NCI-H2081 (cell line): ENCODE measurements around the gene METAP1.
"Not testable (repeated sequence)": the region's sequence is repeated elsewhere in the genome, so short reads cannot be mapped to it uniquely, and the experiment has no call there.

ENCODE experiments used
- DNase-seq, 2 experiments: peaks; one replicate each; lab custom pipeline; 2025; lab: John Stamatoyannopoulos, UW

Gene METAP1

DNA sequence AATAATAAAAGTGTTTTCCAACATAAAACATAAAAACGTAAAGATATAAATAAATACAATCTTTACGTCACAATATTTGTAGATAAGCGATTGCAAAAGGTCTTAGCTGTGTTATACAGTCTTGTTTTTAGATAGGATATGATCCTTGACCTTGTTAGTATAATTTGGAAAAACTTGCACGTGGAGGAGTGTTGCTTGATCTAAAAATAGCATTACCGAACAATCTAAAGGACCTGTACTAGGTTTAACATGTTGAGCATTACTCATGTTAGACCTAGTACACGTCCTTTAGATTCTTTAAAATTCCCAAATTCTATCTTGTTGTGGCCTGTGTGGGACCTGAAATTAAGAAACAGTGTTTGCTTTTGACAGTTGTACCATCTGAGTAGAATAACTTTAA lies 1.6 kb downstream of the METAP1 start:
- DNase-seq, result no peak

DNA sequence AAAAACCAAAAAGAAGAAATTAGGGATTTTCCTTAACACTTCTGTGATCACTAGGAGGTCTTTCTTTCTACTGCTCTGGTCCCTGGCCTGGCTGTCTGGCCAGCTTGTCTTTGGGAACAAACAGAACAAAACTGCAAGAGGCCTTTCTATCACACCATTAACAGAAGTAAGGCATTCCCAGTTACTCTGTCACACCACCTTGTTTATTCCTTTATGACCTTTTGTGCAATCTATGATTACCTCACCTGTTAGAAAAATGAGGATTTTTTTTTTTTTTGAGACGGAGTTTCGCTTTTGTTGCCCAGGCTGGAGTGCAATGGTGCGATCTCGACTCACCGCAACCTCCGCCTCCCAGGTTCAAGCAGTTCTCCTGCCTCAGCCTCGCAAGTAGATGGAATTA lies 3.0 kb downstream of the METAP1 start:
- no peak for DNase-seq

DNA sequence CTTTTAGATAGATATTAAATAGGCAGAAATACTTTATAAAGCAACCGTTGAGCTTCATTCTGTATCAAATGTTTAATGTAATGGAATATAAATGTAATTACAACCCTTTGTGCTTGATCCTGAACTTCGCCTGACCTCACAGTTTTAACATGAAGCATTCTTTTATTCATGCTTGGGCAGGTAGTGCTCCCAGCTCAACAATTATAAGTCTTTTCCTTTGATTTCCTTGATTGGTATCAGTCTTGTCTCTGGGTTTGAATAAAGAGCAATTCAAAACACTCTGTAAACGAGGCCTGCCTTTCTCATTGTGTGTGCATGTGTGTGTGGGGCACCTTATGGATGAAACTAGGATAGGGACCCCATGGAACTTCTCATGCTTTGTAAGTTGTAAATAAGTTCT lies 6.8 kb downstream of the METAP1 start:
- DNase-seq, result no peak

DNA sequence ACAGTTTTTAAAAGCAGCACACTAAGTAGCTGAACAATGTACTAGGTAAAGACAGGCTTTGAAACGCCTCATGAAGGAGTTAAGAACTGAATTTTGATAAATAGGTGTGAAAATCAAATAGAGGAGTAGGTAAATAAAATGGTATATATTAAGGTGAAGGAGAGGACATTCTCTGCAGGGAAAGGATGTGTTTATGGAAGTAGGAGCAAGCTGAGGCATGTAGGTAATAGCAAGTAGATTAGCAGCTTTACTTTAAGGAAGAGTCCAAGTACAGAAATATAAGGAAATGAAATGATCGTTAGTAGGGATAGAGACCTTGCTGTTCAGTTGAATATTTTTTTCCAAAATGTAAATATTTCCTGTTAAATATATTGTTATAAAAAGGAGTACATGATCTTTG lies 12.5 kb downstream of the METAP1 start:
- no peak for DNase-seq

DNA sequence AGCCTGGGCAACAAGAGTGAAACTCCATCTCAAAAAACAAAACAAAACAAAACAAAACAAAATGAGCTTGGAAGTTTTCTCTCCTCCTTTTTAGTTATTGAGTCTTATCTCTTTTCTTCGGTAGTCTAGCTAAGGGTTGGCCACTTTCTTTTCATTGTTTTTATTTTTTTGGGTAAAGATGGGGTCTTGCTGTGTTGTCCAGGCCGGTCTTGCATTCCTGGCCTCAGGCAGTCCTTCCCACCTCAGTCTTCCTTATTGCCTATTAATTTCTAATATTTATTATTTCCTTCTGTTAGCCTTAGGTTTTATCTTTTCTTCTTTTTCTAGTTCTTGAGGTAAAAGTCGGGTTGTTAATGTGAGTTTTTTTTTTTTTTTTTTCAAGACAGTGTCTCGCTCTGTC lies 16.4 kb downstream of the METAP1 start:
- DNase-seq, result no peak

DNA sequence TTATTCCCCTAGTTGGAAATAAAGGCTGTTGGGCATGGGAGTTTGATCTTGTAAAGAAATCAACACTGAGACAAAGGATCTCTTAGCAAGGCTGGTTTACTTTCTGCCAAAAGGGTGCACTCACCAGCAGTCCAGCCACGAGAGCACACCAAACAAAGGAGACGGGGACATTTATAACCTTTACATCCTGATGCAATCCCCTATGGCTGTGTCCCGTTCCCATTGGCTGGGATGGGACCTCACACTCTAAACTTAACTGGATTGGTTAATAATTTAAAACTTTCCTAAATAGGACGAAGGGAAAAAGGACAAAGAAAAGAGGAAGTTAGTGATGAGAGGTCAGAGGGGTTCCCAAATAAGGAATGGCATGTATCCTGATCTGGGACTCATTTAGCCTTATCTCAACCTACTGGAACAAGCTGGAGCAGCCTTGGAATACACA lies 17.9 kb downstream of the METAP1 start:
- no peak for DNase-seq

DNA sequence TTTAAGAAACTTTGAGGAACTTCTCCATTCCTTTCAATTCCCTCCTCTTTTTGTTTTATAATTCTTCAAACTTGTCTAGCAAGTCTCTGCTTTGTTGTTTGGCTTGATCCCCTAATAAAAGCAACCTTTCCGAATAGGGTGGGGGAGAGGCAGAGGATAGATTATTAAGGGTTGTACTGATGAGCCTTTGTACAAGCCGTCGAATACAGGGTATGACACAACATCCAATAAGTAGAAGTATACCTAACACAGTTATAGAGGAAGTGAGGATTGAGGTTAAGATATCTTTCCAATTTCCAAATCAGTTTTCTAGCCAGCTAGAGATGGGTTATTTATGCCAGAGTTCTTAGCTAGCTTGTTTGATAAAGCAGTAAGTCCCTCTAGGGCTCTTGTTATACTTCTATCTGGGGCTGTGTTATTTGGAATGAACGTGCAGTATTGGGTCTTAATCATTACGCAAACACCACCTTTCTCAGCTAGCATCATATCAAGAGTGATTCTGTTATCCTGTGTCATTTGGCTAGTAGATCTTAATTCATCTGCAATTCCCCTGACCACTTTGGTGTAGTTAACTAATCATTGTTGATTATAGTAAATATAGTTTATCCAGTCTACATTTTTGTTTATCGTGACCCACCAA lies 18.5 kb downstream of the METAP1 start:
- DNase-seq, result no peak

DNA sequence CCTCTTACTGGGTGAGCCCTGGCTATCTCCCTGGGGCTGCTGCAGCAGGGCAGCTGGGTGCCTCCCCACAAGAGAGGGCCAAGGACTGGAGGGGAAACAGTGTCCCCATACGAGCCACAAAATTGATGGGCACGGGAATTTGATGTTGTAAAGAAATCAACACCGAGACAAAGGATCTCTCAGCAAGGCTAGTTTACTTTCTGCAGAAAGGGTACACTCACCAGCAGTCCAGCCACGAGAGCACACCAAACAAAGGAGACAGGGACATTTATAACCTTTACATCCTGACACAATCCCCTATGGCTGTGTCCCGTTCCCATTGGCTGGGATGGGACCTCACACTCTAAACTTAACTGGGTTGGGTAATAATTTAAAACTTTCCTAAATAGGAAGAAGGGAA lies 25.9 kb downstream of the METAP1 start:
- no peak for DNase-seq

DNA sequence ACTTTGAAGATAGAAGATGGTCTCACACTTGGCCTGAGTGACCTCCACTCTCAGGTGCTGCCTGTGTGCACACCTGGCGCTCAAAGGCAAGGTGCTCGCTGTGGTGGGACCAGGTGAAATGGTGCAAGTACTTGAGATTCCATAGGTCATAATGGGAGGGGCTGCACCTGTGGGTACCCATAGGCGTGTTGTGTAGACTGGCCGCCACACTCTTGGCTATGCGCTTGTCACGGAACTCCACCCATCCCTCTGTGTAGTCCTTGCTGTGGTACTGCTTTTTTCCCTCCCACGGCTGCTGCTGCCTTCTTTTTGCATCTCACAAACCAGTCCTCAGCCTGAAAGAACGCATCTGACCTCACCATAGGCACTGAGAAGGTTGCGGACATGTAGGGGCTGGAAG lies 27.0 kb downstream of the METAP1 start:
- no peak for DNase-seq

DNA sequence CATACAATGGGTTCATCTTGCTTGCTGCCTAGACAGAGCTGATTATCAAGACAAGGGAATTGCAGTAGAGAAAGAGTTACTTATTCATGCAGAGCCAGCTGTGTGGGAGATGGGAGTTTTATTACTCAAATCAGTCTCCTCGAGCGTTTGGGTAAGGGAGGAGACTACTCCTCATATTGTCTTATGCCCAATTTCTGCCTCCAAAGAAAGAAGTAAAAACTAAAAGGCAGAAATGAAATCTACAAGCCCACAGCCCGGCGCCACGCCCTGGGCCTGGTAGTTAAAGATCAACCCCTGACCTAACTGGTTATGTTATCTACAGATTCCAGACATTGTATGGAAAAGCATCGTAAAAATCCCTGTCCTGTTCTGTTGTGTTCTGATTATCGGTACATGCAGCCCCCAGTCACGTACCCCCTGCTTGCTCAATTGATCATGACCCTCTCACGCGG lies 28.3 kb downstream of the METAP1 start:
- not testable (repeated sequence) for DNase-seq

DNA sequence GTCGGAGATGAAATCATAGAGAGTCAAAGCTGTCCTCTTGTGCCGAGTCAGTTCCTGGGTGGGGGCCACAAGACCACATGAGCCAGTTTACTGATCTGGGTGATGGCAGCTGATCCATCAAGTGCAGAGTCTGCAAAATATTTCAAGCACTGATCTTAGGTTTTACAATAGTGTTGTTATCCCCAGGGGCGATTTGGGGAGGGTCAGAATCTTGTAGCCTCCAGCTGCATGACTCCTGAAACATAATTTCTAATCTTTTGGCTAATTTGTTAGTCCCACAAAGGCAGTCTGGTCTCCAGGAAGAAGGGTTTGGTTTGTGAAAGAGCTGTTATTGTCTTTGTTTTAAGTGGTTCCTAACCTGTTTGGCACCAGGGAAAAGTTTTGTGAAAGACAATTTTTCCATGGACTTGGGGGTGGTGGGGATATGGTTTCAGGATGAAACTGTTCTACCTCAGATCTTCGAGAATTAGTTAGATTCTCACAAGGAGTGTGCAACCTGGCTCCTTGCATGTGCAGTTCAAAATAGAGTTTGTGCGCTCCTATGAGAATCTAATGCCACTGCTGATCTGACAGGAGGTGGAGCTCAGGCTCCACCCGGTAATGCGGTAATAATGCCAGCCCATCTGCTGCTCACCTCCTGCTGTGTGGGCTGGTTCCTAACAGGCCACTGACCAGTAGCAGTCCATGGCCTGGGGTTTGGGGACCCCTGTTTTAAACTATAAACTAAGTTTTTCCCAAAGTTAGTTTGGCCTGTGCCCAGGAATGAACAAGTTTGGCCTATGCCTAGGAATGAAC lies 29.2 kb downstream of the METAP1 start:
- DNase-seq, result no peak

DNA sequence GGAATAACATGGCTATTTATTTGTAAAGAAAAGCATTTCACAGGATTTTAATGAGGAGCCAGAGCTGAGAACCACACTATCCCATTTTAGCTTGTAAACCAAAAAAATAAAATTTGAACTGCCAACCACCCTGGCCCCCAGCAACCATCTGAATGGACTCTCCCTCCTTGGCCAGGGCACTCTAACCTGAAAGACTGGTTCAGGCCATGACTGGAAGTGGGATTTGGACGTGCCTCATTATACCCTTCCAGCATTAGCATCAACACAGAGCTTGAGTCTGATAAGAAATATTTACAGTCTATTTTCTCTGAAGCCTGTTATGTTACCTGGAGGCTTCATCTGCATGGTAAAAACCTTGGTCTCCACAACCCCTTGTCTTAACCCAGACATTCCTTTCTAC lies 30.0 kb downstream of the METAP1 start:
- DNase-seq, result no peak

DNA sequence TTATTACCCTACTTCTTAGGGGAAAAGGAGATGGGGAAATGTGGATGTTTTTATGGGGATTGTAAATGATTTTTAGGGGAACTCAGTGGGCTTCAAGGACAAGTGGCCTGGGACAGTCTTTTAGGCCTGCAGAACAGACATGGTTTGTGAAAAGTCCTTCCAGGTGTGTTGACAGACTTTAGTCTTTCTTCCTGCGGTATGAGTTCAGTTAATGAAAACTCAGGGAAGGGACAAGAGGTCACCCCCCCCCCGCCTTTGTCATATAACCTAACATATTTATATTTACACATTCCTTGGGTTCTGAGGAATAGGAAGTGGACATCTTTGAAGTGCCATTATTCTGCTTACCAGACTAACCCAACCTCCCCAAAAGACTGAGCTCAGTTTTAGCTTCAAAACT lies 31.8 kb downstream of the METAP1 start:
- no peak for DNase-seq

DNA sequence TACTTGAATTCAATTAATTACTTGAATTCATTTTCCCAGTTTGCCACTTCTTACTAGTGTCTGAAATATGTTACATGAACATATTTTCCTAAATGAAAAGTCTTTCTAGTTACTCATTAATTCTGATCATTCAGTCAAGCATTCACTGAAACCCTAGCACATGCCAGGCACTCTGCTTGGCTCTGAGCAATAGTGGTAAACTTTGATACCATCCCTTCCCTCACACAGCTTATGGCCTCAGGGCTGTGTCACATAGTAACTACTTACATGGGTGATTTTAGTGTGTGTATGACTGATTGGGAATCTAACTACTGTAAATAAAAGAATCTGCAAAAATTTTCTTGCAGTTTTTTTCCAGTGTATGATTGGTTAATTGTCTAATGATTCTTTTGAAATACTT lies 32.7 kb downstream of the METAP1 start:
- DNase-seq, result no peak

DNA sequence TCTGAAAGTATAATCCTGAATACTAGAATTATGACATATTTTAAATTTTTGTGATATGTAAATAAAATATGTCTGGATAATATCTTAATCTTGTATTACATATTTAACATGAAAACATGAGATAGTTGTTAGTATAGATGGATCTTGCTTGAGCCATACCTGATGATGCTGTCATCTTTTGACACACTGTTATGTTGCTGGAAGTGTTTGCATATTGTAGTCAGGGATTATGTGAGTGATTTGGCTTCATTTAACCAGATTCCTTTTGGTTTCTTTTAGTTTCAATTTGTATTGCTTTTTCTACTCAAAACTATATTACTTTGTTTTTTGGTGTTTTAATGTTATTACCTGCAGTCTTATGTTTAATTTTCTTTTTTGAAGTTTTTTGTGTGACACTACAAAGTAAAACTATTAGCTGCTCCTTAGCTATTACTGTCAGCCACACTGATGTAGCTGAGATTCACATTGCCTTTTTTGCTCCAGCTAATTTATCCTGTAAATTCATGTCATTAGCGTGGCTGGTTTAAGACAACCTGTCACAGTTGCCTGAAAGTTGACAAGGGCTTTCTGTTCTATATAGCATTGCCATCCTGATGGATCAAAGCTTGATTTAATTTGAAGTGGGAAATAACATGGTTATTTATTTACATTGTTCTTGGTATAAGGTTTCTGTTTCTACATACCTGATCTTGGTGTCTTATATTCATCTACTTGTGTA lies 33.7 kb downstream of the METAP1 start:
- DNase-seq, result no peak

DNA sequence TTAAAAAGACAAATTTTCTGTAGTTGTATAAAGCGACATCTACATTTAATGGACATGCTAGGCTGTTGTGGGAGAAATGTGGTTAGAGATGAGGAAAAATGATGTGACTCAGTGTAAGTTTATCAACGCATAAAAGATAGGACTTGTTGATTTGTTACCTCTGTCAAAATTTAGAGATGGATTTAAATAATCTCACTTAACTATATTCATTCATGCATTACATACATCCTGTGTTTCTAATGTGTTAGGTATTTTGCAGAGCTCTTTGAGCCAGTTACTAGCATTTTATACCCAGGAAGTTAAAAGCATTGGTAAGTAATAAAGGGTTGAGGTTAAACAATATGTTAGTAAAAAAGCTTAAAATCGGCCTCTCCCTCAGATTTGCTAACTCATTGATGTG lies 34.3 kb downstream of the METAP1 start:
- no peak for DNase-seq

DNA sequence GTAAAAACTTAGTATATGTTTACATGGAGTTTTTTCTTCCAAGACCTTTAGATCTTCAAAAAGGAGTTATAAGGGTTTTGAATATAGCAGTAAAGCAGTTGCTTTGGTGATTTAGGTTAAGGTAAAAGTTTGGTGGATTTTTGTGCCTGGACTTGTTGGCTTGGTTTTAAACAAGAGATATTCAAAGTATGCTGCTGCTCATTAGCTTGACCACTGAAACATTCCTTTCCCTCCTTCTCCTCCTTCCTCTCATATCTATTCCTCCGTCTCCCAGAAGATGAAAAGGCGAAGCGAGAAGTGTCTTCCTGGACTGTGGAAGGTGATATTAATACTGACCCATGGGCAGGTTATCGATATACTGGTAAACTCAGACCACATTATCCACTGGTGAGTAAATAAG lies 38.4 kb downstream of the METAP1 start:
- DNase-seq, result no peak

DNA sequence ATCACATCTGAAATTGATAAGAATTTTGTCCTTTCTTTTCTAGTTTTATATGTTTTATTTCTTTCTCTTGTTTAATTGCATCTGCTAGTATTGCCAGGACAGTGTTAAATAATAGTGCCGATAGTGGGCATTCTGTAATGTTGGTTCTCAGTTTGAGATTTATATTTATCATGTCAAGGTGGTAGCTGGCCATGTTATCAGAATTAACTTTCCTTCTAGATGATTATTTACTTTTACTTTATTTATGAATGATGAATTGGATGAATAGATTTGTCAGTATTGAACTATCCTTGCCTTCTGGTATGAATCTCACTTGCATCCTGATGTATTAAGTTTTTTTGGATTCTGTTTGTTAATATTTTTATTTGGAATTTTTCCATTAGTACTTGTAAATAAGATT lies 42.7 kb downstream of the METAP1 start:
- no peak for DNase-seq

DNA sequence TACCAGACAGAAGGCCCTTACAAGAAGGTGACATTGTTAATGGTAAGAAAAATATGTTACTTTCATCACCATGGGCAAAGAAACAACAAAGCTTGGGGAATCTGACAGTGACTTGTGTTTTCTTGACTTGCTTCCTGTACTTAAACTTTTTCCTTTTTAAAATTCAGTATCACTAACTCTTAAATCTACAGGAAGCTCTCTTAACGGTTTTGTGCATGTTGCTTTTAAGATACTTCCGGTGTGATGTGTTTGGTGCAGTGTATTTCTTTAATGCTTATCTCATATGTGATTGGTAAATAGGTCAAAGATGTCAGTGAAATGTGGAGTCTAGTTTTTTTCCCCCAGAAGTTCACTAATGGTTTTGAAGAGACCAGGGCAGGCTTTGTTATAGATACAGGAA lies 47.8 kb downstream of the METAP1 start:
- no peak for DNase-seq

DNA sequence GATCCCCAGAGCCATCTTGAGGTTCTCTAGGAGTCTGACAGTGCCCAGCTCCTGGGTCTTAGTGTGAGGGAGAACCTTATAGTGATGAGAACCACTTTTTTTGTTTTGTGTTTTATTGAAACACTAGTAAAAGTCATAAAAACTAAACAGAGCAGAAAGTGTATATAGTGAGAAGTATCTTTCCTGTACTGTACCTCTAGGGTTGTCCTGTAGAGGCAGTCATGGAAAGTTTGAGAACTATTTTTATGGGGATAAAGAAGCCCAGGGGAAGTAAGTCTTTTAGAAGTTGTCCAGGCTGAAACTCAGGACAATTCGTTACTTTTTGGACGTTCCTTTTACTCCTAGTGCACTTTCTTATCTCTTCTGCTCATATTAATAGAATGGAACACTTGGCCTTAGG lies 52.2 kb downstream of the METAP1 start:
- DNase-seq, result no peak

DNA sequence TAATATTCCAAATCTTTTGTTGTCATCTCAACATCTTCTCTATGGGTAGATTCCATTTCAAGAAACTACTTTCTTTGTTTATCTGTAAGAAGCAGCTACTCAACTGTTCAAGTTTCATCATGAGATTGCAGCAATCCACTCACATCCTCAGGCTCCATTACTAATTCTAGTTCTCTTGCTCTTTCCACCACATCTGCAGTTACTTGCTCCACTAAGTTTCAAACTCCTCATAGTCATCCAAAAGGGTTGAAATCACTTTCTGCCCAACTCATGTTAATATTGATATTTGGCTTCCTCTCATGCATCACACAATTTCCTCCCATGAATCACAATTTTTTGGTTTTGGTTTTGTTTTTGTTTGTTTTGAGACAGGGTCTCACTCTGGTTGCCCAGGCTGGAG lies 57.4 kb downstream of the METAP1 start:
- DNase-seq, result no peak

DNA sequence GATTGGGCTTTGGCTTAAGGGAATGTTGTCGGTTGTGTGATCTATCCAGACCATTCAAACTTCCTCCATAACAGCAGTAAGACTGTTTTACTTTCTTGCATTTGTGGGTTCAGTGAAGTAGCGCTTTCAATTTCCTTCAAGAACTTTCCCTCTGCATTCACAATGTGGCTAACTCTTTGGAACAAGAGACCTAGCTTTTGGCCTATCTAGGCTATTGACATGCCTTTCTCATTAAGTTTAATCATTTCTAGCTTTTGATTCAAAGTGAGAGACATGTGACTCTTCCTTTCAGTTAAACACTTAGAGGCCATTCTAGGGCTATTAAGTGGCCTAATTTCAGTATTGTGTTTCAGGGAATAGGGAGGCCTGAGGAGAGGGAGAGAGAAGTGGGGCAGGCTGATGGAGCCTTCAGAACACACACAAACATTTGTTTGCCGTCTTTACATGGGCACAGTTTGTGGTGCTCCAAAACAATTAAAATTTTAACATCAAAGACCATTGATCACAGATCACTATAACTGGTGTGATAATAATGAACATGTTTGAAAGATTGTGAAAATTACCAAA lies 59.0 kb downstream of the METAP1 start:
- DNase-seq, result no peak

DNA sequence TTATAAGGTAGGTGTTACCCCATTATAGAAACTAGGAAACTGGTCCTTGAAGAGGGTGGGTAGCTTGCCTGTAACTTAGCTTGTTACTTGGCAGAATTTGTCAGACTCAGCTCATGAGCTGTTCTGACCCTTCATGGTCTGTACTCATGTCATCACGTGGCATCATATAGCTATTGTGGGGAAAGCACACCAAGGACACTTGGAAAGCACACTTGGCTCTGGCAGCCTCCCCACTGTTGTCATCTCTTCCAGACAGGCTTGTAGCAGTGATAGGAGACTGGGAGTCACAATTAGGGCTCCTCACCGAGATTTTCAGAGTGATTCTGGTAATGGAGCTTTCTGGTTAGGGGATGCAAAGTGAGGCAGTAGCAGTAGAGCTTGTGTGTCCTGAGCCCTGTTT lies 62.7 kb downstream of the METAP1 start:
- DNase-seq, result no peak
